ENCODE measurements around the gene SMU1.
"Not testable (repeated sequence)": the region's sequence is repeated elsewhere in the genome, so short reads cannot be mapped to it uniquely, and the experiment has no call there.

The SMU1 gene

GRCh38 chr9:33099754-33100153 is 23.3 kb upstream of the SMU1 start:
- TF ChIP-seq CTCF (conservative IDR thresholded peaks at IDR 0.05; ENCODE audit: low read depth, low read length) = no peak
- DNase-seq (ENCODE audit: low read depth) = no peak
- no peak overlapping the region for H3K4me3 ChIP-seq (ENCODE audit: low read length)

- no peak for TF ChIP-seq CTCF (conservative IDR thresholded peaks at IDR 0.05; ENCODE audit: low read depth, low read length)
- H3K4me3 ChIP-seq (ENCODE audit: low read length) = no peak overlapping the region
- DNase-seq (ENCODE audit: low read depth) = no peak
Measured at GRCh38 chr9:33097192-33097591, 20.7 kb upstream of the SMU1 start.

GRCh38 chr9:33092634-33093033 is 16.2 kb upstream of the SMU1 start:
- no peak overlapping the region for H3K4me3 ChIP-seq (ENCODE audit: low read length)
- no peak for DNase-seq (ENCODE audit: low read depth)
- TF ChIP-seq CTCF (conservative IDR thresholded peaks at IDR 0.05; ENCODE audit: low read depth, low read length) = no peak

- DNase-seq (ENCODE audit: low read depth); H3K4me3 ChIP-seq (ENCODE audit: low read length): not testable (repeated sequence)
Measured at GRCh38 chr9:33085672-33086071, 9.2 kb upstream of the SMU1 start.

GRCh38 chr9:33082538-33083326 is 6.3 kb upstream of the SMU1 start:
- no peak for TF ChIP-seq CTCF (conservative IDR thresholded peaks at IDR 0.05; ENCODE audit: low read depth, low read length)
- DNase-seq (ENCODE audit: low read depth) = no peak
- H3K4me3 ChIP-seq (ENCODE audit: low read length) = no peak overlapping the region

GRCh38 chr9:33082128-33082527 is 5.7 kb upstream of the SMU1 start:
- no peak overlapping the region for H3K4me3 ChIP-seq (ENCODE audit: low read length)
- DNase-seq (ENCODE audit: low read depth) = no peak
- no peak for TF ChIP-seq CTCF (conservative IDR thresholded peaks at IDR 0.05; ENCODE audit: low read depth, low read length)

- H3K4me3 ChIP-seq (ENCODE audit: low read length) = peak overlapping the region; percentile 29
- TF ChIP-seq CTCF (conservative IDR thresholded peaks at IDR 0.05; ENCODE audit: low read depth, low read length) = peak; percentile 75
- peak; percentile 59 for DNase-seq (ENCODE audit: low read depth)
Measured at GRCh38 chr9:33081128-33081851, 4.8 kb upstream of the SMU1 start.
